ENCODE measurements around the gene TMEM132D. TPM values are rescaled to one million over a fixed set of nuclear protein-coding genes. Genes with fewer than 3 reads are reported as not detected.

The TMEM132D gene
- total RNA-seq, 1 donor from 2014 or later, result not detected

GRCh38 chr12:129276361-129277060 lies 627.3 kb downstream of the TMEM132D start:
- Mint-ChIP-seq H3K4me3 (ENCODE audit: unreplicated experiment) (no peak overlapping the region), H3K27me3 (ENCODE audit: low read depth, unreplicated experiment) (no peaks in the 10 kb centered on the region)
- FAIRE-seq, result no peak

GRCh38 chr12:129269756-129270495 lies 633.9 kb downstream of the TMEM132D start:
- Histone ChIP-seq H3K9ac (ENCODE audit: low read length) (no peak overlapping the region), H3K79me2 (ENCODE audit: insufficient read depth, low read length) (no peaks in the 10 kb centered on the region), H3K36me3 (ENCODE audit: insufficient read depth, low read length) (no peaks in the 10 kb centered on the region), H3K9me3 (ENCODE audit: insufficient read depth, low read depth, low read length) (no peaks in the 10 kb centered on the region), H3K27ac (ENCODE audit: low read depth, low read length) (no peak overlapping the region), H3K4me3 (ENCODE audit: insufficient read depth, low read depth, low read length) (no peak overlapping the region), H2AFZ (ENCODE audit: low read depth, low read length) (no peak overlapping the region), H3K27me3 (ENCODE audit: insufficient read depth, low read length) (no peaks in the 10 kb centered on the region), H3K4me1 (ENCODE audit: insufficient read depth, low read length) (no peaks in the 10 kb centered on the region), H4K20me1 (ENCODE audit: insufficient read depth, low read length) (no peaks in the 10 kb centered on the region), H3K4me2 (ENCODE audit: low read length) (no peak overlapping the region)
- no peaks in the 10 kb centered on the region for H3K36me3 Mint-ChIP-seq (ENCODE audit: low read depth, unreplicated experiment)
- H3K27ac Mint-ChIP-seq (ENCODE audit: unreplicated experiment), result no peak overlapping the region
- no peak for DNase-seq (ENCODE audit: low read depth)
- H3K27me3 Mint-ChIP-seq (ENCODE audit: low read depth, unreplicated experiment), result no peaks in the 10 kb centered on the region
- no peak overlapping the region for H3K4me3 Mint-ChIP-seq (ENCODE audit: unreplicated experiment)
- TF ChIP-seq EZH2 (IDR thresholded peaks at IDR 0.05; ENCODE audit: insufficient read depth, low read length) (no peak), CTCF (IDR thresholded peaks at IDR 0.05; ENCODE audit: insufficient read depth, low read depth, low read length) (no peak)
- H3K4me1 Mint-ChIP-seq (ENCODE audit: low read depth, unreplicated experiment), result no peaks in the 10 kb centered on the region
- FAIRE-seq, result no peak
- H3K9me3 Mint-ChIP-seq (ENCODE audit: unreplicated experiment), result peaks cover 19% of the 10 kb centered on the region

More at GRCh38 chr12:129276361-129277060, 627.3 kb downstream of the TMEM132D start:
- peaks cover 8% of the 10 kb centered on the region for H3K9me3 Mint-ChIP-seq (ENCODE audit: unreplicated experiment)
- no peaks in the 10 kb centered on the region for H3K4me1 Mint-ChIP-seq (ENCODE audit: low read depth, unreplicated experiment)
- H3K9ac ChIP-seq (ENCODE audit: low read length), result no peak overlapping the region
- no peaks in the 10 kb centered on the region for H3K79me2 ChIP-seq (ENCODE audit: insufficient read depth, low read length)
- no peak overlapping the region for H3K27ac ChIP-seq (ENCODE audit: low read depth, low read length)
- H2AFZ ChIP-seq (ENCODE audit: low read depth, low read length), result no peak overlapping the region
- no peaks in the 10 kb centered on the region for H3K4me1 ChIP-seq (ENCODE audit: insufficient read depth, low read length)
- no peak overlapping the region for H3K27ac Mint-ChIP-seq (ENCODE audit: unreplicated experiment)
- TF ChIP-seq EZH2 (IDR thresholded peaks at IDR 0.05; ENCODE audit: insufficient read depth, low read length) (no peak), CTCF (IDR thresholded peaks at IDR 0.05; ENCODE audit: insufficient read depth, low read depth, low read length) (no peak)
- H3K36me3 Mint-ChIP-seq (ENCODE audit: low read depth, unreplicated experiment), result no peaks in the 10 kb centered on the region
- no peaks in the 10 kb centered on the region for H4K20me1 ChIP-seq (ENCODE audit: insufficient read depth, low read length)
- H3K9me3 ChIP-seq (ENCODE audit: insufficient read depth, low read depth, low read length), result no peaks in the 10 kb centered on the region
- DNase-seq (ENCODE audit: low read depth), result peak; percentile 10
- H3K27me3 ChIP-seq (ENCODE audit: insufficient read depth, low read length), result no peaks in the 10 kb centered on the region
- H3K36me3 ChIP-seq (ENCODE audit: insufficient read depth, low read length), result no peaks in the 10 kb centered on the region
- no peak overlapping the region for H3K4me3 ChIP-seq (ENCODE audit: insufficient read depth, low read depth, low read length)
- peak overlapping the region; percentile 15 for H3K4me2 ChIP-seq (ENCODE audit: low read length)

Measured in astrocyte (in vitro differentiated cells and primary cell).